Tracheal epithelial cell (primary cell): ENCODE measurements around the gene IRF8. TPM values are rescaled to one million over a fixed set of nuclear protein-coding genes. Genes with fewer than 3 reads are reported as not detected.

Source experiments
- total RNA-seq: library from RNA; depleted of rRNA; stranded (reverse); fragments of >200 nt; gene quantifications from 2 replicates; pipeline ENCODE4 v1.2.1, GENCODE V29; 2014

The IRF8 gene
- total RNA-seq = 0.48 TPM in 1 of 2 replicates, not detected in the other

GRCh38 chr16:85898521-85899442 is at the start of gene IRF8:
Gene IRF8 (plus strand): TSS chr16:85899162. CDS start chr16:85903016, 3,854 bp downstream.

Other genes starting within 250 kb of the IRF8 start
- 0.64 and 2.4 TPM in 2 replicates for gene GINS2, start 210.2 kb upstream of the IRF8 start, total RNA-seq
- 100 and 109 TPM in 2 replicates for gene C16orf74, start 148.1 kb upstream of the IRF8 start, total RNA-seq
- 23.4 and 44.3 TPM in 2 replicates for gene EMC8, start 99.6 kb upstream of the IRF8 start, total RNA-seq
- 442 and 473 TPM in 2 replicates for gene COX4I1, start 99.5 kb upstream of the IRF8 start, total RNA-seq